GM23338 (cell line): Measurements from ENCODE around the gene TM6SF1.

Source experiments
- EZH2 ChIP-seq: fragments of 200-600 bp; sonication (generic); IDR thresholded peaks from one replicate; pipeline ENCODE4 v1.8.0; 2017; ENCODE audit warnings: antibody characterized with exemption, mild to moderate bottlenecking, low read depth; ENCODE audit not compliant: unreplicated experiment
- EZH2phosphoT487 ChIP-seq: fragments of 200-600 bp; sonication (generic); IDR thresholded peaks from one replicate; pipeline ENCODE4 v1.8.1; 2018; ENCODE audit warnings: antibody characterized with exemption; ENCODE audit not compliant: unreplicated experiment
- POLR2AphosphoS5 ChIP-seq: IDR thresholded peaks from 2 replicates; pipeline ENCODE4 v1.6.1; 2016; ENCODE audit warnings: antibody characterized with exemption, low read depth
- TF ChIP-seq, protein P1 (sequence below), 2 experiments: fragments of 200-600 bp in 1 of 2; sonication (generic) in 1 of 2; conservative IDR thresholded peaks; 2 replicates each; pipeline versions ENCODE4 v1.5.1 to v1.6.1; 2016 to 2017; ENCODE audit warnings: antibody characterized with exemption in 2 of 2, low read depth in 2 of 2, mild to moderate bottlenecking in 2 of 2, moderate library complexity in 1 of 2

DNA sequence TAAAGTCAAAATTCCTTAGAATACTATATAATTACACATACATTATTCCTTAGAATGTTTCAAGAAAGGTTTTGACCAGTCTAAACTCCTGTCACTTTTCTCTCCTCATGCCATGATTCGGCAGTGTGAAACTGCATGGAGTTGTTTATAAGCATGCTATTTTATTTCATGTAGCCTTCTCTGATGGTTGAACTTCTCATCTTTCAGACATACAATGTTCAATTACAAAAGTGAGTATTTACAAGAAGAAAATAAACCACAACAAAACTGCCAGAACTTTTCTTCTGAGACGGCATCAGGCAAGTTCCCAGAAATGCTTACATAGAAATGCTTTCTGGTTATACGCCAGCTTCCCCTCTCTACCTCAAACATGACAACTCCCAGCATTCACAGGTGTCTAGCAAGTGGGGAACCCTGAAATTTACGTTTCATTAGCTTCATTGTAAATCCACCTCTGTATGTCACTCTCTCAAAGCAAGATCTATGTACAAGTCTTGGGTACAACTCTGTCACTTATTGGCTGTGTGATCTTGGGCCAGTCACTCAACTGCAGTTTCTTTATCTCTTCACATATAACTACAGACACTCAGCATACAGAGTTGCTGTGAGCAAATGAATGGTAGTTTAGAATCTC lies 57.4 kb downstream of the TM6SF1 start:
- TF ChIP-seq, protein P1, sequence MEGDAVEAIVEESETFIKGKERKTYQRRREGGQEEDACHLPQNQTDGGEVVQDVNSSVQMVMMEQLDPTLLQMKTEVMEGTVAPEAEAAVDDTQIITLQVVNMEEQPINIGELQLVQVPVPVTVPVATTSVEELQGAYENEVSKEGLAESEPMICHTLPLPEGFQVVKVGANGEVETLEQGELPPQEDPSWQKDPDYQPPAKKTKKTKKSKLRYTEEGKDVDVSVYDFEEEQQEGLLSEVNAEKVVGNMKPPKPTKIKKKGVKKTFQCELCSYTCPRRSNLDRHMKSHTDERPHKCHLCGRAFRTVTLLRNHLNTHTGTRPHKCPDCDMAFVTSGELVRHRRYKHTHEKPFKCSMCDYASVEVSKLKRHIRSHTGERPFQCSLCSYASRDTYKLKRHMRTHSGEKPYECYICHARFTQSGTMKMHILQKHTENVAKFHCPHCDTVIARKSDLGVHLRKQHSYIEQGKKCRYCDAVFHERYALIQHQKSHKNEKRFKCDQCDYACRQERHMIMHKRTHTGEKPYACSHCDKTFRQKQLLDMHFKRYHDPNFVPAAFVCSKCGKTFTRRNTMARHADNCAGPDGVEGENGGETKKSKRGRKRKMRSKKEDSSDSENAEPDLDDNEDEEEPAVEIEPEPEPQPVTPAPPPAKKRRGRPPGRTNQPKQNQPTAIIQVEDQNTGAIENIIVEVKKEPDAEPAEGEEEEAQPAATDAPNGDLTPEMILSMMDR (conservative IDR thresholded peaks at IDR 0.05; ENCODE audit: low read depth in 2 of 2) = no peak
- TF ChIP-seq EZH2 = no peak
- no peak for TF ChIP-seq POLR2AphosphoS5
- TF ChIP-seq EZH2phosphoT487 = no peak
